Transverse colon (tissue), 4 donors: ENCODE results near the gene CD101.

Experiments
- CTCF ChIP-seq, 5 experiments: fragments of 200-600 bp in 3 of 5; fragments of 450-650 bp in 2 of 5; sonication (generic) in 3 of 5; IDR thresholded peaks; 1 replicate in 2 of 5; 2 replicates in 3 of 5; pipeline ENCODE4 v1.5.1; 2016 to 2017; ENCODE audit warnings: antibody characterized with exemption in 5 of 5, inconsistent platforms in 3 of 5, mild to moderate bottlenecking in 2 of 5, moderate library complexity in 1 of 5
- EP300 ChIP-seq: sonication (generic); formaldehyde crosslinking; IDR thresholded peaks from one replicate; pipeline ENCODE4 v1.6.1; 2017; ENCODE audit warnings: antibody characterized with exemption, low read depth
- POLR2A ChIP-seq: fragments of 450-650 bp; IDR thresholded peaks from one replicate; pipeline ENCODE4 v1.6.1; 2016; ENCODE audit warnings: antibody characterized with exemption, mild to moderate bottlenecking, moderate library complexity
- POLR2AphosphoS5 ChIP-seq, 3 donors: sonication (generic); formaldehyde crosslinking; IDR thresholded peaks; one replicate each; pipeline ENCODE4 v1.6.1; 2016; ENCODE audit warnings: antibody characterized with exemption in 3 of 3

DNA sequence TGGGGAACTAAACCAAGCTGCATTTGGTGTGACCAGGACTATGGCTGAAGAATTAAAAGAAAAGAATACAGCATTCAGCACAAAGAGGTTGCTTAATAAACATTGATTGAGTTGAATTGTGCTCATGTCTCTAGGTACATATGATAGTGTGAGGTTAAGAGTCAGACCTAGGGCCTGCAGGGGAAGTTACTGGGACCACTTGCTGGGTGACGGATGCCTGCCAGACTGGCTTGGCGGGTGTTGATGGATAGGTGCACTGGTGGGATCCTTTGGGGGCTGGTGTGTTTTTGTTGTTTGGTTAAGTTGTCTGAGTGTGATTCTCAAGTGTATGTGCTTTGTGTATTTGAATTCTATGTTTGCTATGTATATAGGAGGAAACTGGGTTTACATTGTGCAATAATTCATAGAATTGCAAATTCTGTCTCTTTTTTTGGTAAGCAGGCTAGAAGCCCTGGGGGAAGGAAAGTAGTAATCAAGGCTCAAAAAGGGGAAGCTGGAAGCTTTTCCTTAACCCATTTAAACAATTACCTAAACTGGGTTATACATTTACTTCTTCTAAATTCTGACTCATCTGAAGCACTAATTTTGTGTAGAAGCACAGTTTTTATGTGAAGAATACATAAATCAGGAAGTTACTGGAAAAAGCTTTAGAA is 1.8 kb downstream of the CD101 start:
- TF ChIP-seq POLR2A = no peak
- TF ChIP-seq CTCF (IDR thresholded peaks at IDR 0.05) = no peak
- TF ChIP-seq EP300 = no peak
- TF ChIP-seq POLR2AphosphoS5 (IDR thresholded peaks at IDR 0.05) = no peak
